GM18502 (cell line): ENCODE results near the gene XXYLT1.
"Not testable (repeated sequence)": the region's sequence is repeated elsewhere in the genome, so short reads cannot be mapped to it uniquely, and the experiment has no call there.

Source experiments
- ATAC-seq: cut with Tn5 transposase; IDR thresholded peaks from one replicate; pipeline ENCODE4 v1.9.1; 2021; ENCODE audit warnings: mild to moderate bottlenecking; ENCODE audit not compliant: unreplicated experiment, poor library complexity

The XXYLT1 gene

DNA sequence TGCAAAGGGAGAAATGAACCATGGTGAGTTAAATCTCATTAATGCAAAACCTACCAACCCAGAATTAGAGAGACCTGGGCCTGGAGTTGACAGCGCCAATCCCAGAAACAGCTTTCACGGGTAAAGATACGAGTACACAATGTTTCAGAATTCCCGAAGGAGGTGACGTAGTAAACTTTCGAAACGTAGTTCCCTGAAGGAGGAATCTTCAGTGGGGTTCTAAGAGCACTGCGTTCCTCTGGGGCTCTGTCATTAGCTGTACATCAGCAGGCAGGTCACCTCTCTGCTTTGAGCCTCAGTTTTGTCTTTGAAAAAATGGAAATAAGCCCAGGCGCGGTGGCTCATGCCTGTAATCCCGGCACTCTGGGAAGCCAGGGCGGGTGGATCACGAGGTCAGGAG, 152.3 kb downstream of the XXYLT1 start:
- no peak for ATAC-seq

DNA sequence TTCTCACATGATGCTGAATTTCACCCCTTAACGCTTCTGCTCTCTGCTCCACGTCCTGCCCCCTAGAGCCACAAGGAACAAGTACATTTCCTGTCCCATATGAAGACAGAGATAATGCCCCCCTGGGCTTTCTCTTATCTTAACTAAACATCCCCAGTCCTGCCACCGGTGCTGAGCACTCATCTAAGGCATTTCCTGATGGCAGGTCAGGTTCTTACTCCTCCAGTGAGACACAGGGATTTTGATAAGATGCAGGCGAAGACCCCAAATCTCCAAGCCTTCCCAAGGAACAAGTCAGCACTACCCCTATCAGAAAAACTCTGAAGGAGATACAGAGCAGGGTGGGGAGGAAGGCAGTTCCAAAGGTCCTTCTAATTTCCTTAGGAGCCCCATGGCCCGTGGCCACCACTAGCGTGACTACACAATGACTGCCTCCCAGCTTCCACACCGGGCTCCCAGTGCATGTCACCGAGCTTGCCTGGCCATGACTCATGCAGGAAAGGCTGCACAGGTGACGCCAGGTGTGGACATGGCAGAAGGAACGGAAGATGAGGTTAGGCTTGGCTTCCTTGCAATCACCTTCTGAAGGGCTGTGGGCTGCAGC, 152.9 kb downstream of the XXYLT1 start:
- no peak for ATAC-seq

DNA sequence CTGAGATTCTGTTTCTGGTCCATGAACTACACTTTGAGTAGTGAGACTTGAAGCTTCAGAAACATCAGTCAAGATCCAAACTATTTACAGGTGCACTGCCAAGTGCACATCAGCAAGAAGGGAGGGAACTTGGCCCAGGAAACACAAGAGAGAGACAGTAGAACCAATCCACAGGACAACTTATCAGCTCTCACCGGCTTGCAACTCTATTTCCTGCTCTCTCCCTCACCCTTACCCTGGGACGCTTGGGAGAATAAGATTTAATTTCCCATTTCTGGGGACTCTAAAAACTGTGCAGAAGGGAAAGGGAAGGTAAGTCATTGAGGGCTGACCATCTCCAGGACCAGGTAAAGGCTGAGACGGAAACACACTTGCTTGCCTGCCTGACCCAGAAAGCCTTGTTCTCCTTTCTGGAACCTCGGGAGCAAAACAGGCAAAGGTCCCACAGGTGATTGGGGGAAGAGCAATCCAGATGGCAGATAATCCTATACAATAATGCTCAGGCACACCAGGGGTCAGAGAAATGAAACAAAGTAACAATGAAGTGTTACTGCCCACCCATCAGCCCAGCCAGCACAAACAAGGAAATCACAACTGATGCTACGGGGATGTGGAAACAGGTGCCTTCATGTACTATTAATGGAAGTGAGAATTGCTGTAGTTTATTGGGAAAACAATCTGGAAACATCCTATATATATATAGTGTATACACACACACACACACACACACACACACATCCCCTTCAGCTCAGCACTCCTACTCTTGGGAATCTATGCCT, 154.4 kb downstream of the XXYLT1 start:
- ATAC-seq, result no peak

DNA sequence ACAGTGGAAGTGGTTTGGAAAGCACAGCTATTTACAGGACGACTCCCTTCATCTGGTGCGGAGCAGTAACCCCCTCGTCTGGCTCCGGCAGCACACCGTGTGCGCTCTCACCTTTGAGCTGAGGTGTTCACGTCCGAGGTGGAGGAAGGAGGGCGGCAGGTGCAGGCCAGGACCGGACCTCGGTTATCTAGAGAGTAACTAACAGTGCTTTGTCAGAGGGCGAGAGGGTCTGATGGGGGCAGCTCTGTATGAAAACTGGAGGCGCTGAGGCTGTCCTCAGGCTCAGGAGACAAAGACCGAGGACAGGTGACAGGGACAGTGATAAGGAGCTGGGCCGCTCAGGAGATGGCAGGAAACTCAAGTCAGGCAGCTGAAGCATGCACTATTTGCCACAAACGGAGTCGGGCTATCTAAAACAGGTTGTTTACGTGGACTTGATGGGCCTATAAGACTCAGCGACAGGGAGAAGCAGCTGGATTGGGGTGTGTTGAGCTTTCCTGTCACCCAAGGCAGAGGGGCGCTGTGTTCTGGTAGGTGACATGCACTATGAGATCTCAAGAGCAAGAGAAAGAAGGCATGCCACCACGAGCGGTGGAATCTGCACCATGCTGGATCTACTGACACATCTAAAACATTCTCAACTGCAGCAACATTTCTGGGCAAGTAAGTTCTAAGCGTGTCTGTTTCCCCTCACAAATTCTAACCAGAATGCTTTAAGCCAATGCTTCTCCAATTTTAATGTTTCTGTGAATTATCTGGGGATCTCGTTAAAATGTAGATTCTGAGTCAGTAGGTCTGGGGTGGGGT, 155.2 kb downstream of the XXYLT1 start:
- no peak for ATAC-seq

DNA sequence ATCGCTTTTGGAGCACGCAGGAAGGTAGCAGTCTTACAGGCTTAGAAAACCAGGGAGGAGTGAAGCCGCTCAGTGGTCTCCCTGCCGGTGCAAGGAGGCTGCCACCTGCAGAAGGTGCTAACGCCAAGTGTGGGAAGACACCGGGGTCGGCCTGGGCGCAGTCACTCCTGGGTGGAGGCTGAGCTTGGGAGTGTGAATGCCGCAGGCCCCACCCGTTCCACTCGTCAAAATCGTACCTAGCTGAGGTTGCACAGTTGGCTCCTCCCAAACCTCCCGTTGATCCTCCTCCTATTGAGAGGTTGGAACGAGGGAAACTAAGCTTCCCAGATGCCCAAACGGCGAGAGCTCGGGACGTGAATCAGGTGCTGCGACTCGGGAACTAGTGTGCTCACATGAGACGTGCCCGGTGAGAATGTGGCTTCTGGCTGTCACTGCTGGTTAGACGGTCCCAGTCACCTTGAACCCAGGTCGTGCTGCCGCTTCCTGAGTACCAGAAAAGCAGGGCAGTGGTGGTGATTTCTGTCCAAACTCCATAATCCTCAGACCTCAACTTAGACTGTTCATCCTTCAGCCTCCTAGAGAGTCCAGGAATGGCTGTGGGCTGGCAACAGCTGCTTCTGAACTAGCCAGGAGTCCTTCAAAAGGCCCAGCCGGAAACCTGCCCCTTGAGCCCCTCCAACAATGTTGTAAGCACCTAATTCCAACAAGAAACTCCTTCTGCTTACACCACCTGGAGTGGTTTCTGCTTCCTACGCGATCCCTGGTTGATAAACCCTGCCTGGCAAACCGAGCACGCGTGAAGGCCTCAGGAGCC, 156.0 kb downstream of the XXYLT1 start:
- ATAC-seq, result no peak

DNA sequence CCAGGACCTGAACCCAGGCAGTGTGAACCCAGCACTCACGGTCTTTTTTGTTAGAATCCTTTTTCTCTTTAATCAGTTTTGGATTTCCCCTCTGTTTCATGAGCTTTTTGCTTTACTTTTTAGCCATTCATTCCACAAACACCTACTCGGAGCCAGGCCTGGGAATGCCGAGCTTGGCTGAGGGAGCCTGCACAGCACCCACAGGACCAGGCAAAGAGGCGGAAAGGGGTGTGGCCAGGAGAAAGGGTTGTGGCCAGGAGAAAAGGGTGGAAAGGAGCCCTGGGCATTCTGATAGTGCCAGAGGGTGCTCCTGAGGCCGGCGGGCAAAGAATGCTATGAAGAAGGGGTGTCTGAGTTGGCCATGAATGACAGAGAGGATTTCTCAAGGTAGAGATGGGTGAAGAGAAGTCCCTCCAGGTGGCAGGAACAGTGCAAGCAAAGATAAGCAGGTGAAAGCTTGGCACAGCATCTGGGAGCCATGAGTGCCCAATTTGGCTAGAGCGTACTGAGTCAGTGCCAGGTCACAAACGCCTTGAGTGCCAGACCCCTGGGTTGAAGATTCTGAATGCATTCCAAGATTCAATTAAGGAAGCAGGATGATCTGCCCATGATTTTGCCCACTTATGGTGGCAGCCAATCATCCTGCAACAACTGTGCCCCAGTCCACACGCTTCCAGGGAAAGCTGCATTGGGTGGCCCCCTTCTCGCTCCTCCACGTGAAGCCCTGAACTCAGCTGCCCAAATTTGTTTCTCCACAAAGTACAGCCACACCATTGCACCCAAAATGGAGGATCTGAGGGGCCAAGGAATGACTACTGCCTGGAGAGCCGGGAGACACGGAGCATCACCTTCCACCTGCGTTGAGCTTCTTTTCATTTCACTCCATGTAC, 157.2 kb downstream of the XXYLT1 start:
- ATAC-seq, result no peak

DNA sequence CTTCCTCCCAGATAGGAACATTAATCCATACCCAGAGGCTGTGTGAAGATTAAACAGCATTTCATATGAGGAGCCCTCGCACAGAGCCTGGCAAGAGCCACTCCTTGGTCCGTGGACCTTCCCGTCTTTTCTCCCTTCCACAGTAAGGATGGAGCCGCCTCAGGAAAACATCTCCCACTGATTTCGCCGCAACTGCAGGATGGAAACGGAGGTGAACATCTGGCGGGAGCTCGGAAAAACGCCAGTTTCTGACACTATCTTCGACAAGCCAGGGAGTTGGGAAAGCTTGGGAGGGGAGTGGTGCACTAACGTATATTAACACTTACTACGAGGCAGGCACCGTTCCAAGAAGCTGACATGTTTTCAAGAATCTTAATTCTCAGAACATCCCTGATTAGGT, 157.9 kb downstream of the XXYLT1 start:
- ATAC-seq, result no peak

DNA sequence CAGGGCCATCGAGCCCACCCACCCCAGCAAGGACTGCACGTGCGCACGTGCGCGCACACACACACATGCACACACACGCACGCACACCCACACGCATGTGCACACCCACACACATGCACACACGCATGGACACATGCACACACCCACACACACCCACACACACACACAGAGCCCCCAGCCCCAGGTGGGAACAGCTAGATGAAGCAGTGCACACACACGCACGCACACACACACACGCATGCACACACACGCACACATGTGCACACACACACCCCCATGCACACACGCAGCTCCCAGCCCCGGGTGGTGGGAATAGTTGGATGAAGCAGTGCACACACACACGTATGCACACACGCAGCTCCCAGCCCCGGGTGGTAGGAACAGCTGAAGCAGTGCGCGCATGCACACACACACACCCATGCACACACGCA, 158.6 kb downstream of the XXYLT1 start:
- ATAC-seq, result no peak

DNA sequence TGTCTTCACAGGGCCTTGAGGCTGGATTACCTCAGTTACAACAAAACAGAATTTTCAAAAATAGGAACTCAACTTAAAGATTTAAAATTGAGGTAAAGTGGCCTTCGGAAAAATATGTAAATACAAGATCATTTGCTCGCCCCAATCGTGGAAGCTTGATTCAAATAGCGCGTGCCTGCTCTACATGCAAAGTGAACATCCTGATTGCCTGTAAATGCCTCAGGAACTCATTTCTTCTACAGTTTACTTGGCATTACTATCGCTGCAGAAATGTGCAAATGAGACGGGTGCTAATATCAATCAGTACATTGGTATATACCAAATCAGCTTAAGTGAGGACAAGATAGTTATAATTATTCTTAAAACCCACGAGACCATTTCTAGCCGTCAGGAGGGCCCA, 159.2 kb downstream of the XXYLT1 start:
- ATAC-seq, result no peak

DNA sequence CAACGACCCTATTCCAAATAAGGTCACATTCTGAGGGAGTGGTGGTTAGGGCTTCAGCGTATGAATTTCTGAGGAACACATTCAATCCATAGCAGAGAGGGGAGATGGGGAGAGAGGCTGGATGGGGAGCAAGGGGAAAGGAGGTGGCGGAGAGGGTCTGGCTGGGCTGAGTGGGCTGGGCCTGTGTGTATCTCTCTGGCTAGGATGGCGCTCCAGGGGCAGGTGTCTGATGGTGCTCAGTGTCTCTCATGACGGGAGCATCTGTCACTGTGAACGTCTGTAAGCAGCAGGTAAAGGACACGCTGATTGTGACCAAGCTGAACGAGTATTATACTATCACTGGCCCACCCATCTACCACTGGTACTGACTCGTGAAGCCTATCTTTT, 159.6 kb downstream of the XXYLT1 start:
- no peak for ATAC-seq

GRCh38 chr3:195110647-195111318, 160.2 kb downstream of the XXYLT1 start:
- no peak for ATAC-seq

- no peak for ATAC-seq
These were observed 161.8 kb downstream of the XXYLT1 start for GRCh38 chr3:195109098-195109657.

GRCh38 chr3:195107593-195107992, 163.4 kb downstream of the XXYLT1 start:
- ATAC-seq, result no peak

- ATAC-seq, result not testable (repeated sequence)
These were observed 163.9 kb downstream of the XXYLT1 start for GRCh38 chr3:195107031-195107430.

- no peak for ATAC-seq
These were observed 164.5 kb downstream of the XXYLT1 start for GRCh38 chr3:195106418-195106906.

DNA sequence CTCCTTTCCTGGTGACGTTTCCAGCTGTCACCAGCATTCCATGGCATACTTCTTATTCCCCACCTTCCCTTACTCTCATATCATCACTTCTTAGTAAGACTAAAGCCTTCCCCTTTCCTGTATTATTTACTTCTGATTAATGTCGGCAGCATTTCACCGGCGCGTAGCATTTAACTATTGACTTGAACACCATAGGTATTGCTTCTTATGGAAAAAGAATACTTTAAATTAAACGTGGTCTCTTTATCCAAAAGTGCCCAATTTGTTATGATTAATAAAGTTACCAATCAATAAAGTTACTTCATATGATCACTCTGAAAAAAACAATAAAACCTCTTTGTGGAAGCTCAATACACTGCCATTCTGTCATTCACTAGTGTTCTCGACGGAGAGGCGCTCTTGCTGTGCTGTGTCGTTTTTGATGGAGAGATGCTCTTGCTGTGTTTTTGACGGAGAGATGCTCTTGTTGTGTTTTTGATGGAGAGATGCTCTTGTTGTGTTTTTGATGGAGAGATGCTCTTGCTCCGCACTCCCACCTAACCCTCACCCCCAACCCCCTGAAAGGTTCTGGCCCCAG, 165.0 kb downstream of the XXYLT1 start:
- ATAC-seq, result no peak

- no peak for ATAC-seq
These were observed 165.6 kb downstream of the XXYLT1 start for GRCh38 chr3:195105389-195105788.

DNA sequence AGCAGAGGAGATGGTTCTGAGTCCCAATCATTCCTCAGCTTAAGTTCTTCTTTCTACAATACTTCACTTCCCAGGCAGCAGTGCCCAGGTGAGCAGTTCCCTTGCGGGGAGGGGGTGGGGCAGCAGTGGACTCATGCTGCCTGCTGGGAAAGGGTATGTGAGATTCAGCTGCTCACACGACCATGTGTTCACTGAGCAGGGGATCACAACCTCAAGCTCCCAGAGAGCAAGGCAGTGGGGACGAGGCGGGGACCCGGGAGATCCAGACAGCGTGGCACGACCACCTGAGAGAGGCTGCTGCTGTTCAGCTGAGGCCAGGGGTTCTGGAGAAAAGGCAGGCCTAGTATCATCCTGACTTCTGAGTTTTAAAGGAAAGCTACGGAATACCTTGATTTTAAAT, 166.6 kb downstream of the XXYLT1 start:
- ATAC-seq, result no peak
